Measurements from ENCODE around the gene ELF4. TPM values are rescaled to one million over a fixed set of nuclear protein-coding genes. Genes with fewer than 3 reads are reported as not detected.

The ELF4 gene
- total RNA-seq, 1 experiment from 2014 or later: 0.81 TPM

DNA sequence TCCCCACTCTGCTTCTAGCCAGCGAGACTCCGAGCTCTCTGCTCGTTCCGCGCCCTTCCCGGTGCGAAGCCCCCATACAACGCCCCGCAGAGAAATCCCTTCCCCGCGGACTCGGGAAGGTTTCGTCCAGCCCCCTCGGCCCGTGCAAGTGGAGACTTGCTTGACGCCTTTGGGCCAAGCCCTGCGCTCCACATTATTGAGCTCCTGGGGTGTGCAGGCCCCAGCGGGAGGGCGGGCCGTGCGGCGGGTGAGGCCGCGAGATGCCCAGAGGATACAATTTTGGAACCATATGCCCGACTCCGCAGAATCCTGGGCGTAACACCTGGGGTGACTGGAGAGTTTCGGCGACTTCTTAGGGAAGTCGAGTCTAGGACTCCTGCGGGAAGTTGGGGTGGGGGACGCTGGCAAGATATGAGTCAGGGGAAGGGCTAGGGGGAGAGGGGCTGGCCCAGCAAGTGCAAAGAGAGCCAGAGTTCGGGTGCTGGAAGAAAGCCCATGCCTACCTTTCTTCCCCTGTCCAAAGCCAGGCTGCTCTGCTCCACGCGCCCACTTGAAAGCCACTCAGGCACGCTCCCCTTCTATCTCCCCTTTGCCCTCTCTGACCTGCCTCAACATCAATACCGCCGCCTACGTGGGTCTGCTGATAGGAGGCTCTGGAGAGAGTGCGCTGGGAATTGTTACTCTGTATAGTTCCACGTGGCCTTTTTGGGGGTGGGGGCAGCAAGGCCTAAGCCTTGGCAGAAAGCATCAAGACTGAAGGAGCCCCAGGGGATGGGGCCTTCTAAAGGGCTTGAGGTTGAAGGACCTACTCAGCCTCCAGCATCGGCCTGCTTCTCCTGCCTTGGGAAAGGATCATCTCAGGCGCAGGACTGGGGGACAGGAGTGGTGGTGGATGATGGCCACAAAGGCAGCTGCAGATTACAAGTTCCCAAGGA, 1.2 kb upstream of the ELF4 start:
- Histone ChIP-seq H3K4me2 (ENCODE audit: insufficient read depth, insufficient read length, low read length) (peak overlapping the region; percentile 32), H2BK20ac (ENCODE audit: low read depth, low read length, poor library complexity, severe bottlenecking) (no peak overlapping the region), H3K4ac (ENCODE audit: low read depth, low read length) (no peak overlapping the region), H4K91ac (ENCODE audit: insufficient read length, low read depth, low read length) (no peak overlapping the region), H4K8ac (replicated peaks; ENCODE audit: insufficient read length, low read depth, low read length) (no peak overlapping the region), H2BK12ac (ENCODE audit: insufficient read length, low read depth, low read length) (no peak overlapping the region), H3K56ac (ENCODE audit: insufficient read length, low read depth, low read length) (no peak overlapping the region), H3K27ac (ENCODE audit: insufficient read length, low read depth, low read length) (no peak overlapping the region), H3K23me2 (ENCODE audit: insufficient read length, low read depth, low read length, poor library complexity, severe bottlenecking) (no peaks in the 10 kb centered on the region), H3K79me2 (ENCODE audit: insufficient read depth, low read length) (no peaks in the 10 kb centered on the region), H2BK5ac (ENCODE audit: insufficient read length, low read length) (no peak overlapping the region), H3K79me1 (ENCODE audit: insufficient read depth, low read depth, low read length, poor library complexity, severe bottlenecking) (no peaks in the 10 kb centered on the region), H3K23ac (ENCODE audit: insufficient read length, low read depth, low read length) (no peak overlapping the region), H3K27me3 (ENCODE audit: insufficient read depth, low read length) (peaks cover 21% of the 10 kb centered on the region; the same call in 1 of the 2 replicates), H3K4me1 (ENCODE audit: insufficient read depth, low read length) (no peaks in the 10 kb centered on the region), H3T11ph (ENCODE audit: low read length) (no peak overlapping the region), H3K14ac (ENCODE audit: insufficient read depth, low read length) (no peak overlapping the region), H3K9me3 (ENCODE audit: control insufficient read depth, low read depth, low read length) (peaks cover 18% of the 10 kb centered on the region), H2AFZ (ENCODE audit: low read length) (no peak overlapping the region), H4K20me1 (ENCODE audit: control insufficient read depth, insufficient read depth, insufficient read length) (no peaks in the 10 kb centered on the region), H2BK120ac (ENCODE audit: low read depth, low read length, poor library complexity, severe bottlenecking) (no peak overlapping the region), H3K18ac (ENCODE audit: insufficient read length, low read depth, low read length) (no peak overlapping the region), H2AK5ac (ENCODE audit: insufficient read length, low read length) (no peak overlapping the region), H4K5ac (ENCODE audit: insufficient read length, low read depth, low read length) (no peak overlapping the region), H2BK15ac (ENCODE audit: low read depth, low read length) (no peak overlapping the region), H3K9ac (ENCODE audit: extremely low read depth, insufficient read length, low read length) (no peak overlapping the region)
- TF ChIP-seq, protein P1, sequence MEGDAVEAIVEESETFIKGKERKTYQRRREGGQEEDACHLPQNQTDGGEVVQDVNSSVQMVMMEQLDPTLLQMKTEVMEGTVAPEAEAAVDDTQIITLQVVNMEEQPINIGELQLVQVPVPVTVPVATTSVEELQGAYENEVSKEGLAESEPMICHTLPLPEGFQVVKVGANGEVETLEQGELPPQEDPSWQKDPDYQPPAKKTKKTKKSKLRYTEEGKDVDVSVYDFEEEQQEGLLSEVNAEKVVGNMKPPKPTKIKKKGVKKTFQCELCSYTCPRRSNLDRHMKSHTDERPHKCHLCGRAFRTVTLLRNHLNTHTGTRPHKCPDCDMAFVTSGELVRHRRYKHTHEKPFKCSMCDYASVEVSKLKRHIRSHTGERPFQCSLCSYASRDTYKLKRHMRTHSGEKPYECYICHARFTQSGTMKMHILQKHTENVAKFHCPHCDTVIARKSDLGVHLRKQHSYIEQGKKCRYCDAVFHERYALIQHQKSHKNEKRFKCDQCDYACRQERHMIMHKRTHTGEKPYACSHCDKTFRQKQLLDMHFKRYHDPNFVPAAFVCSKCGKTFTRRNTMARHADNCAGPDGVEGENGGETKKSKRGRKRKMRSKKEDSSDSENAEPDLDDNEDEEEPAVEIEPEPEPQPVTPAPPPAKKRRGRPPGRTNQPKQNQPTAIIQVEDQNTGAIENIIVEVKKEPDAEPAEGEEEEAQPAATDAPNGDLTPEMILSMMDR (conservative IDR thresholded peaks at IDR 0.05): no peak
- peak overlapping the region; percentile 36 to 76 for H3K4me3 Mint-ChIP-seq
- peaks cover 0 to 61% of the 10 kb centered on the region in 2 experiments; a peak in 3 of 5 replicates for H3K9me3 Mint-ChIP-seq
- no CpG with 5 or more reads among the region's 43 CpGs for WGBS (ENCODE audit: extremely low coverage, insufficient read length, low lambda C conversion rate)
- no peak for DNase-seq
- peaks cover 0 to 2% (median 0%) of the 10 kb centered on the region in 3 experiments; a peak in 1 of 7 replicates for H3K36me3 Mint-ChIP-seq (ENCODE audit: insufficient read depth in 1 of 3, low read depth in 3 of 3)
- H3K4me1 Mint-ChIP-seq: peaks cover 0 to 20% of the 10 kb centered on the region in 2 experiments; a peak in 2 of 4 replicates
- peaks cover 77% of the 10 kb centered on the region for H3K27me3 Mint-ChIP-seq (ENCODE audit: low read depth)
- H3K27ac Mint-ChIP-seq: no peak overlapping the region

Measured in H9 (cell line).